Nephron progenitor cell (in vitro differentiated cells): ENCODE data around the gene KCNT1.

Experiments
- DNase-seq: peaks from one replicate; pipeline ENCODE4 v3.0.0; 2021
- H3K27ac Mint-ChIP-seq: 2 replicates; pipeline ENCODE4 v1.8.0; 2021; ENCODE audit warnings: mild to moderate bottlenecking, moderate library complexity, mixed read lengths
- H3K27me3 Mint-ChIP-seq: 2 replicates; pipeline ENCODE4 v1.8.0; 2021; ENCODE audit warnings: mild to moderate bottlenecking, low read depth, mixed read lengths; ENCODE audit not compliant: poor library complexity
- H3K36me3 Mint-ChIP-seq: 2 replicates; pipeline ENCODE4 v1.8.0; 2021; ENCODE audit warnings: low read depth, mixed read lengths
- H3K4me1 Mint-ChIP-seq: 2 replicates; pipeline ENCODE4 v1.8.0; 2021; ENCODE audit warnings: mixed read lengths
- H3K4me3 Mint-ChIP-seq: 2 replicates; pipeline ENCODE4 v1.8.0; 2021; ENCODE audit warnings: mild to moderate bottlenecking, moderate library complexity, mixed read lengths
- H3K9me3 Mint-ChIP-seq: 2 replicates; pipeline ENCODE4 v1.8.0; 2021; ENCODE audit warnings: mild to moderate bottlenecking, moderate library complexity, mixed read lengths
- CTCF ChIP-seq: fragments of 200-600 bp; sonication (generic); IDR thresholded peaks from 2 replicates; pipeline ENCODE4 v1.5.0; 2021; ENCODE audit warnings: antibody characterized with exemption

The KCNT1 gene

GRCh38 chr9:135693265-135693664, 8.7 kb upstream of the KCNT1 start:
- Mint-ChIP-seq H3K27me3 (peaks cover 31% of the 10 kb centered on the region), H3K36me3 (no peaks in the 10 kb centered on the region), H3K27ac (no peak overlapping the region), H3K9me3 (no peaks in the 10 kb centered on the region), H3K4me1 (peaks cover 28% of the 10 kb centered on the region), H3K4me3 (no peak overlapping the region)
- DNase-seq, result no peak
- no peak for TF ChIP-seq CTCF

GRCh38 chr9:135693771-135694170, 8.2 kb upstream of the KCNT1 start:
- Mint-ChIP-seq H3K4me3 (no peak overlapping the region), H3K27ac (no peak overlapping the region)
- no peak for TF ChIP-seq CTCF

GRCh38 chr9:135694414-135694813, 7.6 kb upstream of the KCNT1 start:
- Mint-ChIP-seq H3K36me3 (no peaks in the 10 kb centered on the region), H3K27me3 (peaks cover 31% of the 10 kb centered on the region), H3K27ac (no peak overlapping the region), H3K4me3 (no peak overlapping the region), H3K9me3 (no peaks in the 10 kb centered on the region), H3K4me1 (peaks cover 28% of the 10 kb centered on the region)
- no peak for DNase-seq
- TF ChIP-seq CTCF, result no peak

More at GRCh38 chr9:135693771-135694170, 8.2 kb upstream of the KCNT1 start:
- H3K9me3 Mint-ChIP-seq, result no peaks in the 10 kb centered on the region
- H3K36me3 Mint-ChIP-seq, result no peaks in the 10 kb centered on the region
- H3K4me1 Mint-ChIP-seq, result peaks cover 28% of the 10 kb centered on the region
- no peak for DNase-seq
- H3K27me3 Mint-ChIP-seq, result peaks cover 31% of the 10 kb centered on the region

GRCh38 chr9:135695036-135695435, 6.9 kb upstream of the KCNT1 start:
- no peaks in the 10 kb centered on the region for H3K36me3 Mint-ChIP-seq
- TF ChIP-seq CTCF, result no peak
- H3K27ac Mint-ChIP-seq, result no peak overlapping the region
- DNase-seq, result no peak
- H3K4me1 Mint-ChIP-seq, result peaks cover 28% of the 10 kb centered on the region
- no peaks in the 10 kb centered on the region for H3K9me3 Mint-ChIP-seq
- H3K27me3 Mint-ChIP-seq, result peaks cover 34% of the 10 kb centered on the region
- no peak overlapping the region for H3K4me3 Mint-ChIP-seq

- no peaks in the 10 kb centered on the region for H3K9me3 Mint-ChIP-seq
- H3K4me1 Mint-ChIP-seq, result peaks cover 28% of the 10 kb centered on the region
- no peak for DNase-seq
- H3K36me3 Mint-ChIP-seq, result no peaks in the 10 kb centered on the region
- no peak for TF ChIP-seq CTCF
- H3K27me3 Mint-ChIP-seq, result peaks cover 35% of the 10 kb centered on the region
- H3K4me3 Mint-ChIP-seq, result no peak overlapping the region
- no peak overlapping the region for H3K27ac Mint-ChIP-seq
Measured at GRCh38 chr9:135695642-135696041, 6.3 kb upstream of the KCNT1 start.

GRCh38 chr9:135696446-135696845, 5.5 kb upstream of the KCNT1 start:
- Mint-ChIP-seq H3K36me3 (no peaks in the 10 kb centered on the region), H3K27ac (no peak overlapping the region), H3K27me3 (peaks cover 39% of the 10 kb centered on the region), H3K4me1 (peaks cover 28% of the 10 kb centered on the region), H3K4me3 (no peak overlapping the region), H3K9me3 (no peaks in the 10 kb centered on the region)
- TF ChIP-seq CTCF, result no peak
- DNase-seq, result no peak
